Loucy (cell line): ENCODE results near the gene KCND2.

Source experiments
- EZH2phosphoT487 ChIP-seq: fragments of 200-600 bp; IDR thresholded peaks from 2 replicates; pipeline ENCODE4 v1.6.1; 2018; ENCODE audit warnings: antibody characterized with exemption, mild to moderate bottlenecking, moderate library complexity, borderline replicate concordance
- TF ChIP-seq, protein P1 (sequence below): fragments of 200-600 bp; sonication (generic); conservative IDR thresholded peaks from 2 replicates; pipeline ENCODE4 v1.5.1; 2014; ENCODE audit warnings: mild to moderate bottlenecking, antibody characterized with exemption, low read length

DNA sequence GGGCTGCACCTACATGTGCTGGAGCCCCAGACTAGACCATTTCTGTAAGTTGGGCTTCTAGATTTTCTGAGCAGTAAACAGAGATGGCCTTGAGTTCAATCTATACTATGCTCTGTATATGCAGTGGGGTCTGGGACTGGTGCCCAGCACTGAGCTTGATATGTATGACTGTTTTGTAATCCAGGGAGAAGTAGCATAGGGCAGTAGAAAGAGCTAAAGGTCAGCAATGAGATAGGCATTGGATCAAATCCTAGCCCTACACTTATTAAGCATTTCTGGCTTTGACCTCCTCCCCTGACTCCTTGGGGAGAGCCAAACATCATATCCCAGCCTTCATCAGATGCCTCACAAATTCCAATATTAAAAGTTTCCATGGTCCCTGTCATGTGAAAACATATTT is 330.4 kb downstream of the KCND2 start:
- TF ChIP-seq, protein P1, sequence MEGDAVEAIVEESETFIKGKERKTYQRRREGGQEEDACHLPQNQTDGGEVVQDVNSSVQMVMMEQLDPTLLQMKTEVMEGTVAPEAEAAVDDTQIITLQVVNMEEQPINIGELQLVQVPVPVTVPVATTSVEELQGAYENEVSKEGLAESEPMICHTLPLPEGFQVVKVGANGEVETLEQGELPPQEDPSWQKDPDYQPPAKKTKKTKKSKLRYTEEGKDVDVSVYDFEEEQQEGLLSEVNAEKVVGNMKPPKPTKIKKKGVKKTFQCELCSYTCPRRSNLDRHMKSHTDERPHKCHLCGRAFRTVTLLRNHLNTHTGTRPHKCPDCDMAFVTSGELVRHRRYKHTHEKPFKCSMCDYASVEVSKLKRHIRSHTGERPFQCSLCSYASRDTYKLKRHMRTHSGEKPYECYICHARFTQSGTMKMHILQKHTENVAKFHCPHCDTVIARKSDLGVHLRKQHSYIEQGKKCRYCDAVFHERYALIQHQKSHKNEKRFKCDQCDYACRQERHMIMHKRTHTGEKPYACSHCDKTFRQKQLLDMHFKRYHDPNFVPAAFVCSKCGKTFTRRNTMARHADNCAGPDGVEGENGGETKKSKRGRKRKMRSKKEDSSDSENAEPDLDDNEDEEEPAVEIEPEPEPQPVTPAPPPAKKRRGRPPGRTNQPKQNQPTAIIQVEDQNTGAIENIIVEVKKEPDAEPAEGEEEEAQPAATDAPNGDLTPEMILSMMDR, result no peak
- TF ChIP-seq EZH2phosphoT487, result no peak
